ENCODE results near the gene SPRYD7.
"Not testable (repeated sequence)": the region's sequence is repeated elsewhere in the genome, so short reads cannot be mapped to it uniquely, and the experiment has no call there.

Gene SPRYD7

GRCh38 chr13:49936075-49936967 lies at the start of gene SPRYD7:
TSS of gene SPRYD7 (minus strand) at chr13:49936340. CDS start at chr13:49936235, 105 bp downstream.
- DNase-seq = peak; percentile 95

- DNase-seq = no peak
These were observed 49.0 kb upstream of the SPRYD7 start for GRCh38 chr13:49985129-49985528.

- DNase-seq = no peak
These were observed 44.1 kb upstream of the SPRYD7 start for GRCh38 chr13:49980266-49980665.

- DNase-seq = no peak
These were observed 41.9 kb upstream of the SPRYD7 start for GRCh38 chr13:49977992-49978391.

GRCh38 chr13:49976314-49977258 lies 40.4 kb upstream of the SPRYD7 start:
- peak; percentile 78 for DNase-seq

- no peak for DNase-seq
These were observed 39.7 kb upstream of the SPRYD7 start for GRCh38 chr13:49975826-49976225.

GRCh38 chr13:49972709-49973108 lies 36.6 kb upstream of the SPRYD7 start:
- no peak for DNase-seq

GRCh38 chr13:49967456-49967855 lies 31.3 kb upstream of the SPRYD7 start:
- no peak for DNase-seq

- DNase-seq = no peak
These were observed 22.2 kb upstream of the SPRYD7 start for GRCh38 chr13:49958321-49958720.

GRCh38 chr13:49956131-49956530 lies 20.0 kb upstream of the SPRYD7 start:
- DNase-seq = no peak

- DNase-seq = no peak
These were observed 18.7 kb upstream of the SPRYD7 start for GRCh38 chr13:49954674-49955455.

GRCh38 chr13:49953560-49953959 lies 17.4 kb upstream of the SPRYD7 start:
- DNase-seq = no peak

GRCh38 chr13:49951754-49952535 lies 15.8 kb upstream of the SPRYD7 start:
- no peak for DNase-seq

- not testable (repeated sequence) for DNase-seq
These were observed 12.7 kb upstream of the SPRYD7 start for GRCh38 chr13:49948777-49949270.

- no peak for DNase-seq
These were observed 3.2 kb upstream of the SPRYD7 start for GRCh38 chr13:49939321-49939720.

- no peak for DNase-seq
These were observed 2.8 kb upstream of the SPRYD7 start for GRCh38 chr13:49938921-49939320.

GRCh38 chr13:49938314-49938713 lies 2.2 kb upstream of the SPRYD7 start:
- no peak for DNase-seq

GRCh38 chr13:49936968-49937273 lies 781 bp upstream of the SPRYD7 start:
- no peak for DNase-seq

GRCh38 chr13:49935171-49936074 lies 717 bp downstream of the SPRYD7 start:
- DNase-seq = peak; percentile 32

- no peak for DNase-seq
These were observed 2.6 kb downstream of the SPRYD7 start for GRCh38 chr13:49933511-49933910.

GRCh38 chr13:49932868-49933267 lies 3.3 kb downstream of the SPRYD7 start:
- DNase-seq = no peak
